ENCODE results near the gene OAT. TPM values are rescaled to one million over a fixed set of nuclear protein-coding genes. Genes with fewer than 3 reads are reported as not detected.
"Not testable (repeated sequence)": the region's sequence is repeated elsewhere in the genome, so short reads cannot be mapped to it uniquely, and the experiment has no call there.

Gene OAT
- polyA plus RNA-seq, 1 of the 3 experiments (the other 2 are of a cell fraction), result 65.7 TPM

DNA sequence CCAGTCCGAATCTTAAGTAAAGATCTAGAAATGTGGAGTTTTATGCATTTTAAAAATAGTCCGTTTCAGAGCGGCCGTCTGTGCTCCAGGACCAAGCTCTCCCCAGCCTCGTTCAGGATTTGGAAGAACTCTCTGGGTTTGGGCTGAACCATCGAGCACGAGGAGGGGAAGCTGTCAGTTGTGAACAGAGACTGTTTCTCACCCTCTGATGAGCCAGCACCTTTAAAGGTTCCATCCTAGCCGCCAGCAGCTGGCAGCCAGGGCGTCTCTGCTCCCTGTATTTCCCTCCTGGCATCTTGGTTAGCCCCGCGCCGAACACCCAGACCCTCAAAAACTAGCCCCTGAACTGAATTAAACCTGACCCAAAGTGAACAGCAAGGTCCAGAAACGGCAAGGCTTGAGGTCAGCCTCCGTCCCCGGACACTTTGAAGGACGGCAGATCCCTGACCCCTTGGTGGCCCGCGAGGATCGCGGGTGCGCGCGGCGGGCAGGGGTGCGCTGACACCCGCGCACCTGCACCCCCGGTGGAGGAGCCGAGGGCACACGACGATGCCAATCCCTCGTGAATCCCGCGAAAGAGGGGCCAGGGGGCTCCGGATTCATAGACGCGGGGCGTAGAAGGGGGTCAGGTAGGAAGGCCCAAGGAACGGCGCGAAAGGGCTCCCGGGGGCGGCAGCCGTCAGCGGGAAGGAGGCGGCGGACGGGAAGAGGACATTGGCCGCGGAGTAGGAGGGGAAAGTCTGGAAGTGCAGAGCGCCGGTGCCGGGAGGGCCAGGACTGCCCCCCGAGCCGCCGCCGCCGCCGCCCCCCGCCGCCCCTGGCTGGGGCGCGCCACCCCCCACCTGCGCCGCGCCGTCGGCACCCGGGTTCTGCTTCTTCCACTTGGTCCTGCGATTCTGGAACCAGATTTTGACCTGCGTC, 28.4 kb upstream of the OAT start:
- Histone ChIP-seq H3K27ac (ENCODE audit: low read depth in 2 of 2, low read length in 1 of 2) (no peak overlapping the region), H3K9me2 (no peaks in the 10 kb centered on the region), H3K4me2 (no peak overlapping the region), H3K9ac (no peak overlapping the region), H3K79me2 (ENCODE audit: insufficient read depth) (no peaks in the 10 kb centered on the region), H2AFZ (ENCODE audit: low read depth) (no peak overlapping the region), H3K36me3 (replicated peaks in 1 of 2; ENCODE audit: control insufficient read depth in 1 of 2, insufficient read depth in 2 of 2, low read length in 1 of 2) (no peaks in the 10 kb centered on the region), H3K9me3 (no peaks in the 10 kb centered on the region), H4K20me1 (ENCODE audit: insufficient read depth) (no peaks in the 10 kb centered on the region), H3F3A (replicated peaks; ENCODE audit: insufficient read depth) (no peaks in the 10 kb centered on the region), H3K27me3 (ENCODE audit: insufficient read depth) (peaks cover 68% of the 10 kb centered on the region), H3K4me3 (ENCODE audit: low read depth in 2 of 2, low read length in 1 of 2) (no peak overlapping the region), H3K4me1 (ENCODE audit: control insufficient read depth in 1 of 2, insufficient read depth in 2 of 2, low read depth in 1 of 2, low read length in 1 of 2) (peaks cover 0 to 3% of the 10 kb centered on the region in 2 experiments; a peak in 1 of 4 replicates)
- no peak for TF ChIP-seq FOSL2 (IDR thresholded peaks at IDR 0.05; ENCODE audit: borderline replicate concordance, low read depth)
- no peak for TF ChIP-seq IRF3 (IDR thresholded peaks at IDR 0.05; ENCODE audit: low read depth, low read length)
- TF ChIP-seq CHD2 (IDR thresholded peaks at IDR 0.05; ENCODE audit: low read length, partially characterized antibody), result no peak
- TF ChIP-seq MEF2A (IDR thresholded peaks at IDR 0.05; ENCODE audit: borderline replicate concordance, low read depth), result no peak
- TF ChIP-seq, protein P1, sequence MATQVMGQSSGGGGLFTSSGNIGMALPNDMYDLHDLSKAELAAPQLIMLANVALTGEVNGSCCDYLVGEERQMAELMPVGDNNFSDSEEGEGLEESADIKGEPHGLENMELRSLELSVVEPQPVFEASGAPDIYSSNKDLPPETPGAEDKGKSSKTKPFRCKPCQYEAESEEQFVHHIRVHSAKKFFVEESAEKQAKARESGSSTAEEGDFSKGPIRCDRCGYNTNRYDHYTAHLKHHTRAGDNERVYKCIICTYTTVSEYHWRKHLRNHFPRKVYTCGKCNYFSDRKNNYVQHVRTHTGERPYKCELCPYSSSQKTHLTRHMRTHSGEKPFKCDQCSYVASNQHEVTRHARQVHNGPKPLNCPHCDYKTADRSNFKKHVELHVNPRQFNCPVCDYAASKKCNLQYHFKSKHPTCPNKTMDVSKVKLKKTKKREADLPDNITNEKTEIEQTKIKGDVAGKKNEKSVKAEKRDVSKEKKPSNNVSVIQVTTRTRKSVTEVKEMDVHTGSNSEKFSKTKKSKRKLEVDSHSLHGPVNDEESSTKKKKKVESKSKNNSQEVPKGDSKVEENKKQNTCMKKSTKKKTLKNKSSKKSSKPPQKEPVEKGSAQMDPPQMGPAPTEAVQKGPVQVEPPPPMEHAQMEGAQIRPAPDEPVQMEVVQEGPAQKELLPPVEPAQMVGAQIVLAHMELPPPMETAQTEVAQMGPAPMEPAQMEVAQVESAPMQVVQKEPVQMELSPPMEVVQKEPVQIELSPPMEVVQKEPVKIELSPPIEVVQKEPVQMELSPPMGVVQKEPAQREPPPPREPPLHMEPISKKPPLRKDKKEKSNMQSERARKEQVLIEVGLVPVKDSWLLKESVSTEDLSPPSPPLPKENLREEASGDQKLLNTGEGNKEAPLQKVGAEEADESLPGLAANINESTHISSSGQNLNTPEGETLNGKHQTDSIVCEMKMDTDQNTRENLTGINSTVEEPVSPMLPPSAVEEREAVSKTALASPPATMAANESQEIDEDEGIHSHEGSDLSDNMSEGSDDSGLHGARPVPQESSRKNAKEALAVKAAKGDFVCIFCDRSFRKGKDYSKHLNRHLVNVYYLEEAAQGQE (IDR thresholded peaks at IDR 0.05; ENCODE audit: low read depth, low read length), result no peak
- TF ChIP-seq FOXJ3 (CRISPR knock-in tag; IDR thresholded peaks at IDR 0.05), result no peak
- no peak for TF ChIP-seq MAX (IDR thresholded peaks at IDR 0.05; ENCODE audit: low read depth)
- TF ChIP-seq YY1 (IDR thresholded peaks at IDR 0.05; ENCODE audit: low read depth), result no peak
- no peak for TF ChIP-seq NRF1 (IDR thresholded peaks at IDR 0.05; ENCODE audit: low read depth, low read length)
- TF ChIP-seq, protein P2, sequence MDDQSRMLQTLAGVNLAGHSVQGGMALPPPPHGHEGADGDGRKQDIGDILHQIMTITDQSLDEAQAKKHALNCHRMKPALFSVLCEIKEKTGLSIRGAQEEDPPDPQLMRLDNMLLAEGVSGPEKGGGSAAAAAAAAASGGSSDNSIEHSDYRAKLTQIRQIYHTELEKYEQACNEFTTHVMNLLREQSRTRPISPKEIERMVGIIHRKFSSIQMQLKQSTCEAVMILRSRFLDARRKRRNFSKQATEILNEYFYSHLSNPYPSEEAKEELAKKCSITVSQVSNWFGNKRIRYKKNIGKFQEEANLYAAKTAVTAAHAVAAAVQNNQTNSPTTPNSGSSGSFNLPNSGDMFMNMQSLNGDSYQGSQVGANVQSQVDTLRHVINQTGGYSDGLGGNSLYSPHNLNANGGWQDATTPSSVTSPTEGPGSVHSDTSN (IDR thresholded peaks at IDR 0.05), result no peak
- TF ChIP-seq, protein P3, sequence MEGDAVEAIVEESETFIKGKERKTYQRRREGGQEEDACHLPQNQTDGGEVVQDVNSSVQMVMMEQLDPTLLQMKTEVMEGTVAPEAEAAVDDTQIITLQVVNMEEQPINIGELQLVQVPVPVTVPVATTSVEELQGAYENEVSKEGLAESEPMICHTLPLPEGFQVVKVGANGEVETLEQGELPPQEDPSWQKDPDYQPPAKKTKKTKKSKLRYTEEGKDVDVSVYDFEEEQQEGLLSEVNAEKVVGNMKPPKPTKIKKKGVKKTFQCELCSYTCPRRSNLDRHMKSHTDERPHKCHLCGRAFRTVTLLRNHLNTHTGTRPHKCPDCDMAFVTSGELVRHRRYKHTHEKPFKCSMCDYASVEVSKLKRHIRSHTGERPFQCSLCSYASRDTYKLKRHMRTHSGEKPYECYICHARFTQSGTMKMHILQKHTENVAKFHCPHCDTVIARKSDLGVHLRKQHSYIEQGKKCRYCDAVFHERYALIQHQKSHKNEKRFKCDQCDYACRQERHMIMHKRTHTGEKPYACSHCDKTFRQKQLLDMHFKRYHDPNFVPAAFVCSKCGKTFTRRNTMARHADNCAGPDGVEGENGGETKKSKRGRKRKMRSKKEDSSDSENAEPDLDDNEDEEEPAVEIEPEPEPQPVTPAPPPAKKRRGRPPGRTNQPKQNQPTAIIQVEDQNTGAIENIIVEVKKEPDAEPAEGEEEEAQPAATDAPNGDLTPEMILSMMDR (IDR thresholded peaks at IDR 0.05), result no peak
- TF ChIP-seq JUND (IDR thresholded peaks at IDR 0.05), result no peak
- TF ChIP-seq USF1 (IDR thresholded peaks at IDR 0.05; ENCODE audit: borderline replicate concordance, low read depth), result no peak
- no peak for TF ChIP-seq RAD21 (IDR thresholded peaks at IDR 0.05; ENCODE audit: low read length)
- no peak for TF ChIP-seq TEAD4 (IDR thresholded peaks at IDR 0.05; ENCODE audit: borderline replicate concordance, insufficient read depth)
- no peak for TF ChIP-seq GATA2 (CRISPR knock-in tag; IDR thresholded peaks at IDR 0.05)
- TF ChIP-seq SMC3 (IDR thresholded peaks at IDR 0.05; ENCODE audit: low read depth, low read length), result no peak
- ChIA-PET CTCF (interaction anchor here (0.6 kb wide), 1 partner anchor 300 kb away, joined by 3 read pairs; no protein-coding TSS in a partner anchor), POLR2A (no interaction called here)
- WGBS (ENCODE audit: low lambda C conversion rate), result 7% methylated on average over 37 of the region's 71 CpGs
- DNase-seq, result peak; percentile 51

- POLR2A ChIA-PET; H3K9ac ChIP-seq; H3K4me1 ChIP-seq (ENCODE audit: control insufficient read depth in 1 of 2, insufficient read depth in 2 of 2, low read depth in 1 of 2, low read length in 1 of 2); H3K27ac ChIP-seq (ENCODE audit: low read depth in 2 of 2, low read length in 1 of 2); H3K4me3 ChIP-seq (ENCODE audit: low read depth in 2 of 2, low read length in 1 of 2); H3K36me3 ChIP-seq (replicated peaks in 1 of 2; ENCODE audit: control insufficient read depth in 1 of 2, insufficient read depth in 2 of 2, low read length in 1 of 2); H3K9me3 ChIP-seq; CTCF ChIA-PET; H3F3A ChIP-seq (replicated peaks; ENCODE audit: insufficient read depth); H3K79me2 ChIP-seq (ENCODE audit: insufficient read depth); H4K20me1 ChIP-seq (ENCODE audit: insufficient read depth); DNase-seq; H3K9me2 ChIP-seq; H3K4me2 ChIP-seq; H2AFZ ChIP-seq (ENCODE audit: low read depth): not testable (repeated sequence)
- WGBS (ENCODE audit: low lambda C conversion rate), result 41% methylated on average over 5 of the region's 5 CpGs
- peaks cover 18% of the 10 kb centered on the region for H3K27me3 ChIP-seq (ENCODE audit: insufficient read depth)
Observed at GRCh38 chr10:124441694-124442093, 23.0 kb upstream of the OAT start.

Data from SK-N-SH (cell line).